NCI-H526 treated with DMSO at 0.1 percent for 48 hours (cell line): ENCODE data around the gene PIK3IP1.
"Not testable (repeated sequence)": the region's sequence is repeated elsewhere in the genome, so short reads cannot be mapped to it uniquely, and the experiment has no call there.

ENCODE experiments used
- DNase-seq: peaks from one replicate; lab custom pipeline; 2025; lab: John Stamatoyannopoulos, UW

Gene PIK3IP1

DNA sequence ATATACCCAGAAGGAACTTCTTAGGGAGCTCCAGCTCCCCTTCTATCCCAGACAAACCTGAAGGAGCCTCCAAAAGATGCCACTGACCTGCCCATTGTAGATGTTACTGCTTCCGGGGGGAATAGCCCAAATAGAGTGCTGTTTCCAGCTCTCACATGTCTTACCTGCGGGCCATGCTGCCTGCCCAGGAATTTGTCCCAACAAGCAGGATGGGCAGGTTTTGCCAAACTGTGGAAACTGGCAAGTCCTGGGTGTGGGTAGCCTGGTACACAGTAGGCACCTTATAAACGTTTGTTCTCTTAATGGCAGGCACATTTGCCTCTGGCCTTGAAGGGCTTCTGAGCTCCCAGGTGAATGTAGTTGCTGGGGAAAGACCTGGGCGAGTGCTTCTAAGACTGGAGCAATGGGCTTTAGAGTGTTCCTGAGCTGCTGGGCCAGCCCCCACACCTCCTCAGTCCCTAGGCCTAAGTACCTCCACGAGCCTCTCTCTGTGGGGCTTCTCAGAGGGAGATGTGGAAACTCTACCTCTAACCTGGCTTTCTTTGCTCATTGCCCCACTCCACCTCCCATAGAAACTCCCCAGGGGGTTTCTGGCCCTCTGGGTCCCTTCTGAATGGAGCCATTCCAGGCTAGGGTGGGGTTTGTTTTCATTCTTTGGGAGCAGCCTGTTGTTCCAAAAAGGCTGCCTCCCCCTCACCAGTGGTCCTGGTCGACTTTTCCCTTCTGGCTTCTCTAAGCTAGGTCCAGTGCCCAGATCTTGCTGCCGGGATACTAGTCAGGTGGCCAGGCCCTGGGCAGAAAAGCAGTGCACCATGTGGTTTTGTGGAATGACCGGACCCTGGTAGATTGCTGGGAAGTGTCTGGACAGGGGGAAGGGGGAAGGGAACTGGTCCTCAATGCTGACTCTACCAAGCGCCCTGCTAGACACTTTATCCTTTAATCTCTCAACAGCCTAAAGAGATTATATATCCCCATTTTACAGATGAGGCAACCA, 43.0 kb downstream of the PIK3IP1 start:
- DNase-seq: no peak

DNA sequence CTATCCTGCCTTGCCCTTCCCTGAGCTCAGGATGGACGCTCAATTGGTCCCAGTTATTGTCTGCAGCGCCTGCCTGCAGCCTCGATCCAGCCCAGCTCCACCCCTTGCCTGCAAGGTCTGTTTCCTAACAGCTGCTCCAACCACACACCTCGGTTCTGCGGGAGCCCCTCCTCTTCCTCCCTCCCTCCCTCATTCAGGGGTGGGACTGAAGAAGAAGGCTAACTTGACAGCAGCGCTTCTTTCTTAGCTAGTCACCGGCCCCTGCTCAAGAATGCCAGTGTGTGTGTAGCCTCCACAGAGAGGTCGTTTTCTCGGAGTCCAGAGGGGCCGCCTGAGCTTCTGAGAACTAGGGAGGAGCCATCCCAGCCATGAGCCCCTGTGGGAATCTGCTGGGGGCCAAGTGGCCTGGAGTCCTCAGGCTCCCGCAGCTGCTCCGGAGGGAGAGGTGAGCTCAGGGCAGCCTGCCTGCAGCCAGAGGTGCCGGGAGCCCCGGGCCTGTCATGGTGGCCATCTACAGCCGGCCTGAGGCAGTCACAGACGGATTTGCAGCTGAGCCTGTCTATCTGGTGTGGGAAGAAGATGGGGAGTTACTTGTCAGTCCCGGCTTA, 44.0 kb downstream of the PIK3IP1 start:
- DNase-seq: no peak

DNA sequence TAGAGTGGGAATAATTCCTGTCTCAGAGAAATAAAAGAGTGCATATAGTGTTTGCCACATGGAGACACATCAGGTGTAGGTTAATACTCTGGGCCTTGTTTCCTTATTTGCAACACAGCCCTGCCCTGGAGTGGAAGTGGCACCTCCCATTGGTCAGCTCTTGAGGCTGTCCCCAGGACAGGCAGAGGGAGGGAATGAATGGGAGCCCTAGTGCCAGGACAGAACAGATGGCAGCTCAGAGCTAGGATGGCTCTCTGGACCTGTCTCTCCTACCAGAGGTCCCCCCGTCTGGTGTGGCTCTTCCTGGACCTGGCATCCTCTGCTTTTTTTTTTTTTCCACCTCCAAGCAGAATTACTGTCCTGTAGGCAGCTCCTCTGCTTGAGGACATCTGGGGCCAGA, 44.6 kb downstream of the PIK3IP1 start:
- no peak for DNase-seq

DNA sequence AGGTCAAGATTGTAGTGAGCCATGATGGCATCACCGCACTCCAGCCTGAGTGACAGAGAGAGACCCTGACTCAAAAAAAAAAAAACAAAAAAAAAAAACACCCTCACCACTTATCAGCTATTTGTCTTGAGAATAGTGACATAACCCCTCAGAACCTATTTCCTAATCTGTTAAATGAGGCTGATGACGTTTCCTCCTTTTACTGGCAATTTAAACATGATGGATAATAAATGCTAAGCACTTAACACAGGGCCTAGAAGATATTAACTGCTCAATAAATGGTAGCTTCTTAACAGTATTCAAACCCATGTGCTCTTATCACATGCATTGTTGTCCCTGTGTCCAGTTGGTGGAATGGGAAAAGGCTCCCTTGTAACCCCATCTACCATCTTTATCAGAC, 45.6 kb downstream of the PIK3IP1 start:
- no peak for DNase-seq

DNA sequence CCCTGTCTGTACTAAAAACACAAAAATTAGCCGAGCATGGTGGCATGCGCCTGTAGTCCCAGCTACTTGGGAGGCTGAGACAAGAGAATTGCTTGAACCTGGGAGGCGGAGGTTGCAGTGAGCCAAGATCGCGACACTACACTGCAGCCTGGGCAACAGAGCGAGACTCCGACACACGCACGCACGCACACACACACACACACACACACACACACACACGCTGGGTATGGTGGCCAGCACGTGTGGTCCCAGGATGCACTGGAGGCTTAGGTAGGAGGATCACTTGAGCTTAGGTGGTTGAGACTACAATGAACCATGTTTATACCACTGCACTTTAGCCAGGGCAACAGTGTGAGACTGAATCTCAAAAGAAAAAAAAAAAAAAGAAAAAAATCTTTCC, 46.3 kb downstream of the PIK3IP1 start:
- DNase-seq: not testable (repeated sequence)

DNA sequence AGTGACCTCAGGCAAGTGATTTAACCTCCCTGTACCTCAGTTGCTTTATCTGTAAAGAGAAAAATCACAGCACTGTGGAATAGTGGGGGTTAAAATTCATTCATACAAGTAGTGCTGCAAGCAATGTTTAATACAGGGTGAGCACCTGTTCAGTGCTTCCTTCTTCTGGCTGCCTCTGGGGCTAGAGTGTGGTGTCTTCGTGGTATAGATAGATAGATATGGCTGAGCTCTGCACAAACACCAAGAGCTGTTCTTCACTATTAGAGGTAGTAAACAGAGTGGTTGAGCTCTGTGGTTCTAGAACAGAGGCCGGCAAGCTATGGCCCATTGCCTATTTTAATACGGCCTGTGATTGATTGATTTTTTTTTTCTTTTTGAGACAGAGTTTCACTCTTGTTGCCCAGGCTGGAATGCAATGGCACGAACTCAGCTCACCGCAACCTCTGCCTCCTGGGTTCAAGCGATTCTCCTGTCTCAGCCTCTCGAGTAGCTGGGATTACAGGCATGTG, 47.3 kb downstream of the PIK3IP1 start:
- DNase-seq: no peak

DNA sequence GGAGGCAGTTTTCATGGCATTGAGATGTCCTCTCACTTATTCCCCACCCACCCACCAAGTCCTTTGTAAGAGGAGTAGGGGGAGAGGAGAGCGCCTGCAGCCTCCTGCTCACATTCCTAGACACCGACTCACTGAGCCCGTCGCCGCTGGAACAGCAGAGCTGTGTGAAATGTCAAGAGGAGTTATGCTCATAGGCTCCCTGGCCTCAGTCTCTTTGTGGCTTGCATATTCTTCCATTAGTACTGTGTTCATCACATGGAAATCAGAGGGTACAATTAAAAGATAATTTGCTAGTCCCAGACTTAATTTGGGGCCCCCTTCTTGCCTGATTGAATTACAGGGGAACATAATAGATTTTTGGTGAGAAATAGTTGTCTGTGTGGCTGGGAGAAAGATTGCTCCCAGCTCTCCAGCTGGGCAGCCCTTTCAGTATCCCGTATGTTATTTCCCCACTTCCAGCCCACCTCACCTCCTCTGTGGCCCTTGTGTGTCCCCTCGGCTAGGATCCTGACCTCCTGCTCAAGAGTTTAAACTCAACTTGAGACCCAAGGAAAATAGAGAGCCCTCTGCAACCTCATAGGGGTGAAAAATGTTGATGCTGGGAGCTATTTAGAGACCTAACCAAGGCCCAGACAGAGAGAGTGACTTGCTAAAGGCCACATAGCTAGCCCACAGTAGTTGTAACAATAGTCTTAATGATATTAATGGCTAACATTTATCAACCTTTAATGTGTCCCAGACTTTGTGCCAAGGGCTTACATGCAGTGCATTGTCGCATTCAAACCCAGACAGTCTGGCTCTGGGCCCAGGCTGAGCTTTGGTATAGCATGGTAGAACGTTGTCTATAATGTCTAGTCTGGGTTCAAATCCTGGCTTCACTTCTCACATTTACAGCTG, 48.0 kb downstream of the PIK3IP1 start:
- no peak for DNase-seq

DNA sequence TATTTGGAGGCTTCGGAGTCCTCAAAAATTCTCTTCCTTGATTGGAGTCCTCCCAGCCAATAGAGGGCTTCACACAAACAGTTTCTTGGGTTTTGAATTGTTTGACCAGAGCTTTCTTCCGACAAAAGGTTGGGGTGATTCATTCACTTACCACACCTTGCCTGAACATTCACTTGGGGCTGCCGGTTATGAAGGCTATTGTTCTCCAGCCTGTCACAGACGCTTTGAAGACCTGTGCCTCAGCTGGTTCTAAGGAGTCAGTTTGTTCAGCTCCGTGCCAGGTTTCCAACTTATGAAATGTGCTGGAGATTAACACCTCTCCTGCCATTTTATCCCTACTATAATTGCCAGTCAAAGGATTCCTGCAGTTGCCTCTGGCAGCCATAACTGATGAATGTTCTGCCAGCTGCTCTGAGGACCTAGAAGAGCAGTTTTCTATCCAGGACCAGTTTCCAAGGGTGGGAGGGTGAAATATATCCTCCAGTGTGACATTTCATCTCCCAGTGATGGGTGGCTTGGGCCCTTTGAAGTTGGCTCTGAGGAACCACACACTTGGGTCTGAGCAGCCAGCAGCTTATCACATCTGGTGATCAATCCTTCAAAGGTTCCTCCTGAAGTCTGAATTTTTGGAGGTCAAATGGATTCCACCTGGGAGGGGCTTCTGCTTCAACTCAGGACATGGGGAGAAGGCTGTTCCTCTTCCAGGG, 48.8 kb downstream of the PIK3IP1 start:
- no peak for DNase-seq

DNA sequence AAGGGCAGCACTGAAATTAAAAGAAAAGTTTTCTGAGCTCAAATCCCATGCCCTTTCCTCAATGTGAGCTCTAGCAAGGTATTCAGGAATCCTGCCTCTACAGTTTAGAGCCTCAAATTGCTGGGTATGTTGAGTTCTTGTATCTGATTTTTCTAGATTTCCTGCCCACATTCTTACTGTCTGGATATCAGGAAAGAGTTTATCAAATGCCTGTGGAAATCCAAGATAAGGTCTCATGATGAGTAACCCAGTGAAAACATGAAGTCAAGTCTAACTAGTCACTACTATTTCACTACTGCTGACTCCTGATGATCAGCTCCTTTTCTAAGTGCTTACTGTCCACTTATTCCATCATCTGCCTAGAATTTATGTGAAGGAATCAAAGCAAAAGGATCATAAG, 50.4 kb downstream of the PIK3IP1 start:
- no peak for DNase-seq

DNA sequence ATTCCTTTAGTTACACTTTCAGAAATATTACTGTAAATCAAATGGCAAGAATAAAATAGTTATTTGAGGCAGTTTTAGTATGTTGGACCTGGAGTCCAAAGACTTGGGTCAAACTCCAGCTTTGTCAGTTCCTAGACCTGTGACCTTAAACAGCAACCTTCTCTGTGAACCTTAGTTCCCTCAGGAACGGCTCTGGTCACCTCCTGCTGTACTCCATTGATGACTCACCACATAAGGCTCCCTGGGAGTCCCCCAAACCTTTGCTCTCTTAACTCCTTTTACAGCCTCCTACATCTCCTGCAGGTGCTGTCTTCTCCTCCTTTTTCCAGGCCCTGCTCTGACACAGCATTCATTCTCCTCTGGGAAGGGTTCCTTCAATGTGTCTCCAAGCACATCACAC, 51.1 kb downstream of the PIK3IP1 start:
- no peak for DNase-seq

DNA sequence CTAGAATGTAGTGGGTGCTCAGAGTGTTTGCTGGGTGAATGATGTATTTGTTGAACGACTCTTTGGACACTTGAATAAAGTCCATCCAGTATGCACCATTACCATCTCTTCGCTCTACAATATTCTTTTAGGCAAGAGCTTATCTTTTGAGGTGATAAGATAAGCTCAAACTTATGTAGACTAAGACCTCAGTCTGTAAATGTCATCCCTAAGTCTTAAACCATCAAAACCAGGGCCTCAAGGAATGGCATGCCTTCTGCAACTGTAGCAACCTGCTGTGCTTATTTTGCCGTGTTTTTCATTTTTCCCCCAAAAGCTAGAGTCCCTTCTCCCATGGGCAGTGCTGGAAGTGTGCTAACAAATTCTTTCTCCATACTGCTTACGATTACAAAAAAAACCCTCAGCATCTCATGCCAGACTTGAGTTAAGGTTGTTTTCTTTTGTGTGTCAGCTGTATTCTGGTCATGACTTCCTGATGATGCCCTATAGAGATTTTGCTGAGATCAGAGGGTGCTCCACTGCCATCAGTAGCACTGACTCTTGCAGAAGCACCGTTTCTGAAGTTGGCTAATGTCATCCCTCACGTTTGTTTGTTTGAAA, 52.4 kb downstream of the PIK3IP1 start:
- no peak for DNase-seq

DNA sequence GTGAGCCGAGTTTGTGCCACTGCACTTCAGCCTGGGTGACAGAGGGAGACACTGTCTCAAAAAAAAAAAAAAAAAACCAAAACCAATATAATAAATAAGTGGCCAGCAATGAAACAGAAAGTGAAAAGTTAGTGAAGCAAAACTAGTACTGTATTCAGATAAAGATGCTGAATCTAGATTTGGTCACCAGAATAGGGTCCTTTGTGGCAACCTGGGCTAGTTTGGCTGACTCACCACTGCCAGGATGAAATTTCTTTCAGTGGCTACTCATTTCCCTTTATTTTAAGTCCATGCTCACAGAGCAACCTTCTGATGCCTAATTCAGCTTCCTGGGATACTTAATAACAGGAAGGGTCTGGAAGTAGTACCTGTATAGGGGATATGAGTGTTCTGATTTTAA, 54.2 kb downstream of the PIK3IP1 start:
- no peak for DNase-seq

DNA sequence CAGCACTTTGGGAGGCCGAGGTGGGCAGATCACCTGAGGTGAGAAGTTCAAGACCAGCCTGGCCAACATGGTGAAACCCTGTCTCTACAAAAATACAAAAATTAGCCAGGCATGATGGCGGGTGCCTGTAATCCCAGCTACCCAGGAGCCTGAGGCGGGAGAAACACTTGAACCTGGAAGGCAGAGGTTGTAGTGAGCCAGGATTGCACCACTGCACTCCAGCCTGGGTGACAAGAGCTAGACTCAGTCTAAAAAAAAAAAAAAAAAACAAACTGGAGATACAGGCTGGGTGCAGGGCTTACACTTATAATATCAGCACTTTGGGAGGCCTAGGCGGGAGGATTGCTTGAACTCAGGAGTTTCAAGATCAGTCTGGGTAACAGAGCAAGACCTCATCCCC, 56.2 kb downstream of the PIK3IP1 start:
- DNase-seq: not testable (repeated sequence)

DNA sequence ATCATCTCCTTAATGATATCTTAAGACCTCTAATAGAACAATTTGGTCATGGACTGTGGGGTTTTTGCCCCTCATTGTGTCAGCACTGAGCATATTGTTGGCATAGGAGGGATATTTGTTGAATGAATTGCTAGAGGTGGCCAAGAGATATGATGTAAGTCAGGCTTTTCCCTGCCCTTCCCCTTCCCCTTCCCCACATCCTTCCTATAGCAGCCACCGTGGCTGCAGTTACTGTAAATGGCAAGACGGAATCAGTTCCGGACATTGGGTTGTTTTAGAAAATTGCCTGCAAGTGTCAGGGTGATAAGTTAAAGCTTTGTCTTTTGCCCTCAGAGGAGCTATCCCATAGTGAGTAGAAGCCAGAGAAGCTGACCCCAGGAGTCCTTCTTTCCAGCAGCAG, 57.2 kb downstream of the PIK3IP1 start:
- no peak for DNase-seq

DNA sequence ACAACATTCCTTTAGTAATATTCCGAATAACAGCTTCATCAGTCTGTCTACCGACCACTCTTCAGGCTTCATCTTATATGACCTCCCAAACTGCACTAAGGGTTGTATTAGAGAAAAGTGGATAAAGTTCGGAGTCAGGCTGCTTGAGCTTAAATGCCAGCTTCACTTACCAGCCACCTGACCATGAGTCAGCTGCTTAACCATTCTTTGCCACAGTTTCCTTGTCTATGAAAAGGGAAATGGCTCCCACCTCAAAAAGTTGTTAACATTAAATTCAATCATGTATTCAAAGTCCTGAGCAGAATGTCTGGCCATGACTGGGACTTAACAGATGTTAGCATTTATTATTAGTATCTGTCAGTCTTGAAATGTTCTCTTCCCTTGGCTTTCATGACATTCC, 59.3 kb downstream of the PIK3IP1 start:
- DNase-seq: no peak
